CD4-positive, alpha-beta T cell (primary cell): ENCODE measurements around the gene PADI1. TPM values are rescaled to one million over a fixed set of nuclear protein-coding genes. Genes with fewer than 3 reads are reported as not detected.

ENCODE experiments used
- ATAC-seq: fragments of 200-7000 bp; cut with Tn5 transposase; one replicate; pipeline ENCODE4 v1.10.0; 2022; ENCODE audit warnings: mild to moderate bottlenecking; ENCODE audit not compliant: poor library complexity
- CTCF ChIA-PET: fragments of 350-600 bp; sonication (Branson Sonifier 250); formaldehyde crosslinking; loops from one replicate; lab custom pipeline; 2021; ENCODE audit warnings: antibody characterized with exemption, inconsistent platforms; lab: Charles Lee
- POLR2A ChIA-PET: fragments of 350-600 bp; sonication (Branson Sonifier 250); formaldehyde crosslinking; loops from one replicate; lab custom pipeline; 2021; ENCODE audit warnings: antibody characterized with exemption, inconsistent platforms; lab: Charles Lee
- DNase-seq, 14 experiments: peaks; one replicate each; pipeline ENCODE4 v3.0.0-alpha.2; 2013 to 2020; ENCODE audit warnings: mixed read lengths in 2 of 14
- H3K27ac ChIP-seq, 2 donors: one replicate each; pipeline versions ENCODE4 v1.5.1 to v1.7.0; 2013; ENCODE audit warnings: low read length in 2 of 2, low read depth in 1 of 2, mild to moderate bottlenecking in 1 of 2
- H3K27me3 ChIP-seq, 2 experiments: 1 replicate in 1 of 2; 2 replicates in 1 of 2; pipeline versions ENCODE4 v1.6.1 to v1.7.0; 2013; ENCODE audit warnings: low read length in 2 of 2, control low read depth in 1 of 2, mild to moderate bottlenecking in 1 of 2, moderate library complexity in 1 of 2; ENCODE audit not compliant: insufficient read depth in 2 of 2, control insufficient read depth in 1 of 2
- H3K36me3 ChIP-seq: one replicate; pipeline ENCODE4 v1.6.1; 2013; ENCODE audit warnings: low read length, control low read depth; ENCODE audit not compliant: insufficient read depth
- H3K4me1 ChIP-seq: one replicate; pipeline ENCODE4 v1.6.1; 2013; ENCODE audit warnings: low read length, control low read depth; ENCODE audit not compliant: insufficient read depth
- H3K4me3 ChIP-seq: one replicate; pipeline ENCODE4 v1.5.1; 2013; ENCODE audit warnings: mild to moderate bottlenecking, low read length, moderate library complexity
- H3K9me3 ChIP-seq, 2 experiments: 1 replicate in 1 of 2; 2 replicates in 1 of 2; pipeline versions ENCODE4 v1.6.1 to v1.7.0; 2013; ENCODE audit warnings: low read length in 2 of 2, mild to moderate bottlenecking in 2 of 2, control low read depth in 1 of 2, moderate library complexity in 1 of 2; ENCODE audit not compliant: control insufficient read depth in 1 of 2, insufficient read depth in 1 of 2
- H3K27ac Mint-ChIP-seq: one replicate; pipeline ENCODE4 v1.8.0; 2020; ENCODE audit warnings: mixed read lengths
- H3K27me3 Mint-ChIP-seq: one replicate; pipeline ENCODE4 v1.8.0; 2021; ENCODE audit warnings: mixed read lengths
- H3K36me3 Mint-ChIP-seq: one replicate; pipeline ENCODE4 v1.8.0; 2021; ENCODE audit warnings: low read depth, mixed read lengths
- H3K4me1 Mint-ChIP-seq: one replicate; pipeline ENCODE4 v1.8.0; 2021; ENCODE audit warnings: low read depth, mixed read lengths
- H3K4me3 Mint-ChIP-seq: one replicate; pipeline ENCODE4 v1.8.0; 2020; ENCODE audit warnings: mild to moderate bottlenecking, mixed read lengths
- H3K9me3 Mint-ChIP-seq: one replicate; pipeline ENCODE4 v1.8.0; 2020; ENCODE audit warnings: mixed read lengths
- CTCF ChIP-seq: fragments of 200-600 bp; IDR thresholded peaks from one replicate; pipeline ENCODE4 v1.8.0; 2022; ENCODE audit warnings: antibody characterized with exemption, mild to moderate bottlenecking
- intact Hi-C, 2 experiments: fragments of 100-400 bp; cut with DNase I in 1 of 2; cut with micrococcal nuclease in 1 of 2; formaldehyde crosslinking; loops; one replicate each; pipeline versions ENCODE4 v1.15.1 to v1.9.0; 2023 to 2025; cut with DNase I, micrococcal nuclease
- total RNA-seq, 174 experiments: library from RNA in 2 of 174; stranded (reverse) in 2 of 174; gene quantifications; one replicate each; pipeline ENCODE4 v1.2.3 and lab custom pipeline; 2021 to 2026

The PADI1 gene
- total RNA-seq, 2 experiments from 2014 or later: not detected

GRCh38 chr1:17230106-17230505 lies 25.2 kb downstream of the PADI1 start:
- no peaks in the 10 kb centered on the region for H3K9me3 ChIP-seq
- Mint-ChIP-seq H3K27ac (no peak overlapping the region), H3K36me3 (no peaks in the 10 kb centered on the region), H3K27me3 (no peaks in the 10 kb centered on the region), H3K9me3 (no peaks in the 10 kb centered on the region), H3K4me3 (no peak overlapping the region), H3K4me1 (no peaks in the 10 kb centered on the region)
- no peaks in the 10 kb centered on the region for H3K4me1 ChIP-seq
- no peaks in the 10 kb centered on the region for H3K36me3 ChIP-seq
- ChIA-PET CTCF (no interaction called here), POLR2A (no interaction called here)
- TF ChIP-seq CTCF: no peak
- no peak overlapping the region for H3K4me3 ChIP-seq
- H3K27ac ChIP-seq: no peak overlapping the region
- intact Hi-C loops: no loop called here
- DNase-seq (no peak), ATAC-seq (no peak)
- H3K27me3 ChIP-seq: no peaks in the 10 kb centered on the region

GRCh38 chr1:17230671-17231310 lies 25.9 kb downstream of the PADI1 start:
- DNase-seq (no peak), ATAC-seq (no peak)
- Mint-ChIP-seq H3K27ac (no peak overlapping the region), H3K4me1 (no peaks in the 10 kb centered on the region), H3K36me3 (no peaks in the 10 kb centered on the region), H3K4me3 (no peak overlapping the region), H3K27me3 (no peaks in the 10 kb centered on the region), H3K9me3 (no peaks in the 10 kb centered on the region)
- intact Hi-C loops: no loop called here
- ChIA-PET CTCF (no interaction called here), POLR2A (no interaction called here)
- H3K4me1 ChIP-seq: no peaks in the 10 kb centered on the region
- H3K27me3 ChIP-seq: no peaks in the 10 kb centered on the region
- TF ChIP-seq CTCF: no peak
- no peaks in the 10 kb centered on the region for H3K36me3 ChIP-seq
- no peaks in the 10 kb centered on the region for H3K9me3 ChIP-seq
- no peak overlapping the region for H3K27ac ChIP-seq
- H3K4me3 ChIP-seq: no peak overlapping the region

- no peaks in the 10 kb centered on the region for H3K27me3 Mint-ChIP-seq
- intact Hi-C loops: no loop called here
- DNase-seq: no peak
- H3K4me3 Mint-ChIP-seq: no peak overlapping the region
- Histone ChIP-seq H3K27me3 (no peaks in the 10 kb centered on the region), H3K4me1 (peaks cover 4% of the 10 kb centered on the region), H3K9me3 (no peaks in the 10 kb centered on the region), H3K27ac (no peak overlapping the region), H3K4me3 (no peak overlapping the region), H3K36me3 (no peaks in the 10 kb centered on the region)
- H3K27ac Mint-ChIP-seq: no peak overlapping the region
- ATAC-seq: no peak
- H3K36me3 Mint-ChIP-seq: no peaks in the 10 kb centered on the region
- H3K4me1 Mint-ChIP-seq: peaks cover 5% of the 10 kb centered on the region
- ChIA-PET CTCF (interaction anchor here (3.3 kb wide), 1 partner anchor 108 kb away, joined by 17 read pairs; no protein-coding TSS in a partner anchor), POLR2A (no interaction called here)
- H3K9me3 Mint-ChIP-seq: no peaks in the 10 kb centered on the region
- TF ChIP-seq CTCF: no peak
Observed at GRCh38 chr1:17232759-17233661, 28.1 kb downstream of the PADI1 start.
